Measurements from ENCODE around the gene VSIG10L.

The VSIG10L gene

DNA sequence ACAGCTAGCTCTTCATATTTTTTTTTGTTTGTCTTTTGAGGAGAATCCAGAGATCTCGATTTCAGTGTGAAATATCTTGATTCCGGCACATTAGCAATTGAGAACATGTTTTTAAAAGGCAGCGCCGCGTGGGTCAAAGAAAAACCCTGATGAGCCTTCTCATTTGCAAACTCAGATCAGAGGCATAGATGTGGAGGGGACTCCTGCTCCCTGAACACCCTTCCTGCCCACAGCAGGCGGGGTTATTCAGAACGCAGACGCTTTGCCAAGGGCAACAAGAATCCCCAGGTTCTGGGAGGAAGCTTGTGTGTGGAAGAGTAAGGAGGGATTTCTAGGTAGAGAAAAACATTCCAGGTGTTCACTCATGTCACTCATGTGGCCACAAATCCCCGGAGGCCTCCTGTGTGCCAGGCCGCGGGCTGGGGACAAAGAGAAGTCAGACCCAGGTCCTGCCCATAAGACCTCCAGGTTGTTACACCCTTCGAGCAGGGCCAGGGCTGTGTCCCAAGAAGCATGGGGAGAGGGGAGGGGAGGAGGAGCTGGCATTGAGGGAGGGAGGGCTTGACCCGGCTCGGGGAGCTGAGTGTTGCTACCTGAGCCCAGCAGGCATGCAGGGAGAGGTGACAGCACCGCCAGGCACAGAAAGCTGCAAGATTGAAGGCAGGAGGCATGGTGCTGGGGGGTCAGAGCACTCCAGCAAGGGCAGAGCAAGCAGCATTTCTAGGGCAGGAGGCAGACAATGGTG, 46.4 kb downstream of the VSIG10L start:
- no peak for FAIRE-seq
- no peak for TF ChIP-seq POLR2A (IDR thresholded peaks at IDR 0.05; ENCODE audit: low read depth, low read length)
- DNase-seq (ENCODE audit: insufficient read length, low spot score): no peak

- no peak for TF ChIP-seq POLR2A (IDR thresholded peaks at IDR 0.05; ENCODE audit: low read depth, low read length)
- no peak for FAIRE-seq
- no peak for DNase-seq (ENCODE audit: insufficient read length, low spot score)
These were observed 47.0 kb downstream of the VSIG10L start for GRCh38 chr19:51294977-51295375.

DNA sequence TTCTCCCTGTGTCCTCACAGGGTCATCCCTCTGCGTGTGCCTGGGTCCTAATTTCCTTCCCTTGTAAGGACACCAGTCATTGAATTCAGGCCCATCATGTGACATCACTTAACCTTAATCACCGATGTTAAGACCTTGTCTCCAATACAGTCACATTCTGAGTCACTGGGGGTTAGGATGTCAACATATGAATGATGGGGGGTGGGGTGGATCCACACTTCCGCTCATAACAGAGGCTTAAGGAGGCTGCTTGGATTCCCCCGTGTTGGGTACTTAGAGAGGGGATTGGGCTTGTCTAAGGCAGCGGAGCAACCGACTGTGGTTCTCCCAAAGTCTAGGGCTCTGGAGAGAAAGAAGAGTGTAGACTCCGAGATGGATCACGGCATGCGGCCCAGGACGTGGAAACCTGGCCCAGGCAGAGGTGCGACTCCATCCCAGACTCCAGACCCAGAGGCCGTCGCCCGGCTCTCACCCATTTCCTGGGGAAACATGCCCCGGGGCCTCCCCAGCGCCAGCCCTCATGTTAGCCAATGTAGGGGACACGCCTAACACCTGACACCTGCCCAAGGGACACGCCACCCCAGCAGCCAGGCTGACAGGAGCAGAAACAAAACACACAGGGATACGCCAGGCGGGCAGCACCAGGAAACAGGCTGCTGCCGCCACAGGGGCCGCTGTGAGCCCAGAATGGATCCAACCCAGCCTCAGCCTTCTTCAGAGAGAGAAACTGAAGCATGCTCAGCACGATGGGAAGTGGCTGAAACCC, 47.5 kb downstream of the VSIG10L start:
- FAIRE-seq (no peak), DNase-seq (ENCODE audit: insufficient read length, low spot score) (no peak)
- TF ChIP-seq POLR2A (IDR thresholded peaks at IDR 0.05; ENCODE audit: low read depth, low read length): no peak

GRCh38 chr19:51293571-51294210, 48.2 kb downstream of the VSIG10L start:
- FAIRE-seq (no peak), DNase-seq (ENCODE audit: insufficient read length, low spot score) (no peak)
- TF ChIP-seq POLR2A (IDR thresholded peaks at IDR 0.05; ENCODE audit: low read depth, low read length): no peak

GRCh38 chr19:51292971-51293370, 49.0 kb downstream of the VSIG10L start:
- no peak for TF ChIP-seq POLR2A (IDR thresholded peaks at IDR 0.05; ENCODE audit: low read depth, low read length)
- no peak for FAIRE-seq
- DNase-seq (ENCODE audit: insufficient read length, low spot score): no peak

DNA sequence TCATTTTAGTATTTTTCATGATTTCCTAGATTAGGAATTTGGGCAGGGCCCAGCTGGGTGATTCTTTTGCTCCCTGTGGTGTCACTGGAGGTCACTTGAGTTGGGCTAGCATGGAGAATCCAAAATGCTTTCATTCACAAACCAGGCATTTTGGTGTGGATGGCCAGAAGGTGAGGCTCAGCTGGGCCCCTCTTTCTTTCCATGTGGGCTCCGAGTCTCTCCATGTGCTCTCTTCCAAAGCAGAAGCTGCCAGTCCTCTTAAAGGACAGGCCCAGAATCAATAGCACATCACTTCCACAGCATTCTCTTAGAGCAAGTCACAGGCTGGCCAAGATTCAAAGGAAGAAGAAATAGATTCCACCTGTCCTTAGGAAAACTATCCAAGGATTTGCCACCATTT, 52.3 kb downstream of the VSIG10L start:
- no peak for TF ChIP-seq POLR2A (IDR thresholded peaks at IDR 0.05; ENCODE audit: low read depth, low read length)
- DNase-seq (ENCODE audit: insufficient read length, low spot score): no peak
- FAIRE-seq: no peak

DNA sequence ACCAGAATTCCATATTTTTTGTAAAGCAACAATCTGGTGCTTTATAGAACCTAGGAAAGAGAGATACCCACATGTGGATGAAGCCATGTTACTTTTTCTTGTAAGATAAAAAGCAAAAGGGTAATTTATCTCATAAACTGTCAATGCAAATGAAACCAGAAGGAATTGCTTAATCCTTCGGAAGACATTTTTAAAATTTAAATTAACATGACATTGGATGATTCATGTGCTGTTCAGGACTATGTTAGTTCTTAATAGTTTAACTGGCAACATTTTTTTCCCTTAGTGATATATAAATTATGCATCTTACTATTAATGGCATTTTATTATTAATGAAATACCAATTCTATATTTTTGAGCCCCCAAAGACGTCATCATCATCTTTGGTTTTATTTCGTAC, 56.3 kb downstream of the VSIG10L start:
- FAIRE-seq (no peak), DNase-seq (ENCODE audit: insufficient read length, low spot score) (no peak)
- no peak for TF ChIP-seq POLR2A (IDR thresholded peaks at IDR 0.05; ENCODE audit: low read depth, low read length)

DNA sequence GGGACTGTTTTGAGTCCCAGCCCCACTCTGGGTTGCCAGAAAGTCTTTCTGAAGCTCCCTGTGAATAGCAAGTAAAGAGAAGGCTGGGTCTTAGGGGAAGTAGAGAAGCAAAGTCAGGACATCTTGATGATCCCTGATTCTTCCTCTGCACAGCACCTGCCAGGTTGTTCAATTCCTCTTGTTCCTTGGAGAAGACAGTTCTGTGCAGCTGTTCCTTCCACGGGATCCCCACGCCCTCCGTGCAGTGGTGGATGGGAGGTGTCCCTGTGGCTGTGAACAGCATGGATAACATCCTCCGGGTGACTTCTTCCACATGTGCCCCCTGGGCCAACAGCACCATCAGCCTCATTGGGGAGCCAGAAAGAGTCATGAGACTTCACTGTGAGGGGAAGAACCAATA, 59.6 kb downstream of the VSIG10L start:
- no peak for TF ChIP-seq POLR2A (IDR thresholded peaks at IDR 0.05; ENCODE audit: low read depth, low read length)
- no peak for DNase-seq (ENCODE audit: insufficient read length, low spot score)
- FAIRE-seq: no peak

Data from H54 (cell line).